Keratinocyte (primary cell): ENCODE measurements around the gene ERBB4. TPM values are rescaled to one million over a fixed set of nuclear protein-coding genes. Genes with fewer than 3 reads are reported as not detected.

Experiments
- DNase-seq: peaks from one replicate; pipeline ENCODE4 v3.0.0-alpha.2; 2011; ENCODE audit warnings: low read depth, missing footprints, low spot score
- FAIRE-seq: peaks from 2 replicates; lab custom pipeline; 2011; peaks lifted over from hg19 to GRCh38; lab: Jason Lieb, UNC
- H2AFZ ChIP-seq: 2 replicates; pipeline ENCODE4 v1.6.0; 2012; ENCODE audit warnings: low read length, control low read depth, inconsistent platforms; ENCODE audit not compliant: control insufficient read depth
- H3K27ac ChIP-seq: 2 replicates; pipeline ENCODE4 v1.5.1; 2011; ENCODE audit warnings: low read length; ENCODE audit not compliant: control insufficient read depth, insufficient read depth
- H3K27me3 ChIP-seq: 3 replicates; pipeline ENCODE4 v1.6.0; 2011; ENCODE audit warnings: low read length; ENCODE audit not compliant: control insufficient read depth, insufficient read depth; ENCODE audit errors: extremely low read depth
- H3K36me3 ChIP-seq, 2 experiments: 2 replicates in 1 of 2; 3 replicates in 1 of 2; pipeline ENCODE4 v1.5.1; 2011; ENCODE audit warnings: low read length in 2 of 2, mild to moderate bottlenecking in 1 of 2; ENCODE audit not compliant: control insufficient read depth in 2 of 2, insufficient read depth in 2 of 2; ENCODE audit errors: extremely low read depth in 1 of 2
- H3K4me1 ChIP-seq: 3 replicates; pipeline ENCODE4 v1.5.1; 2011; ENCODE audit warnings: low read length; ENCODE audit not compliant: control insufficient read depth, insufficient read depth; ENCODE audit errors: extremely low read depth
- H3K4me2 ChIP-seq: 3 replicates; pipeline ENCODE4 v1.6.0; 2011; ENCODE audit warnings: low read depth, low read length; ENCODE audit not compliant: control insufficient read depth, insufficient read depth; ENCODE audit errors: extremely low read depth
- H3K4me3 ChIP-seq, 3 experiments: fragments of 200-600 bp in 1 of 3; sonication (generic) in 1 of 3; 2 replicates in 2 of 3; 3 replicates in 1 of 3; pipeline ENCODE4 v1.5.1; 2011 to 2016; ENCODE audit warnings: low read length in 3 of 3, mild to moderate bottlenecking in 3 of 3, control low read depth in 2 of 3, inconsistent platforms in 1 of 3, low read depth in 1 of 3, mixed read lengths in 1 of 3, mixed run types in 1 of 3, moderate library complexity in 1 of 3; ENCODE audit not compliant: control insufficient read depth in 2 of 3, insufficient read depth in 2 of 3; ENCODE audit errors: extremely low read depth in 1 of 3
- H3K79me2 ChIP-seq: 2 replicates; pipeline ENCODE4 v1.6.0; 2012; ENCODE audit warnings: low read length; ENCODE audit not compliant: control insufficient read depth, insufficient read depth
- H3K9ac ChIP-seq: 3 replicates; pipeline ENCODE4 v1.6.0; 2011; ENCODE audit warnings: low read length; ENCODE audit not compliant: control insufficient read depth, insufficient read depth; ENCODE audit errors: extremely low read depth
- H3K9me1 ChIP-seq: 3 replicates; pipeline ENCODE4 v1.6.0; 2011; ENCODE audit warnings: low read length; ENCODE audit not compliant: control insufficient read depth, insufficient read depth; ENCODE audit errors: extremely low read depth
- H3K9me3 ChIP-seq: 2 replicates; pipeline ENCODE4 v1.5.1; 2012; ENCODE audit warnings: low read depth, low read length; ENCODE audit not compliant: control insufficient read depth
- H4K20me1 ChIP-seq: 3 replicates; pipeline ENCODE4 v1.6.0; 2011; ENCODE audit warnings: low read length; ENCODE audit not compliant: control insufficient read depth, insufficient read depth; ENCODE audit errors: extremely low read depth
- CTCF ChIP-seq, 3 experiments: IDR thresholded peaks in 1 of 3; conservative IDR thresholded peaks in 1 of 3; optimal IDR thresholded peaks in 1 of 3; 2 replicates in 2 of 3; 3 replicates in 1 of 3; pipeline versions ENCODE3 to v1.5.1; 2011; ENCODE audit warnings: low read length in 3 of 3, mild to moderate bottlenecking in 3 of 3, moderate library complexity in 2 of 3, control low read depth in 1 of 3, inconsistent platforms in 1 of 3; ENCODE audit not compliant: insufficient read depth in 2 of 3; ENCODE audit errors: extremely low read depth in 1 of 3
- EZH2 ChIP-seq: IDR thresholded peaks from one replicate; pipeline ENCODE4 v1.6.1; 2012; ENCODE audit warnings: inconsistent platforms, mild to moderate bottlenecking, low read length, moderate library complexity
- dilution Hi-C: fragments of 300-500 bp; cut with MboI; formaldehyde crosslinking; loops from one replicate; pipeline ENCODE4 v1.7.0; 2020; ENCODE audit warnings: low sequenced_read_pairs; ENCODE audit not compliant: extremely low pct_ligation_motif_present
- polyA plus RNA-seq, 5 experiments: library from polyadenylated mRNA; depleted of rRNA in 3 of 5; stranded (reverse) in 3 of 5; stranded (forward) in 1 of 5; unstranded in 1 of 5; fragments of >200 nt; gene quantifications; 1 replicate in 1 of 5; 2 replicates in 3 of 5; 3 replicates in 1 of 5; pipeline versions ENCODE4 v1.2.1 to v1.2.3, GENCODE V29; 2011 to 2012; ENCODE audit warnings: missing spikeins in 2 of 5, low read depth in 1 of 5, low replicate concordance in 1 of 5

ERBB4 gene
- polyA plus RNA-seq, 1 donor (not counting 4 experiments of a cell fraction or from before 2014, with no cell fraction given), result 0.01 TPM

GRCh38 chr2:212109217-212109616 lies 429.4 kb downstream of the ERBB4 start:
- H3K4me1 ChIP-seq, result no peaks in the 10 kb centered on the region
- no peak overlapping the region for H3K4me3 ChIP-seq
- no peaks in the 10 kb centered on the region for H3K36me3 ChIP-seq
- H3K9me1 ChIP-seq, result no peaks in the 10 kb centered on the region
- H3K27ac ChIP-seq, result no peak overlapping the region
- H3K79me2 ChIP-seq, result no peaks in the 10 kb centered on the region
- H3K27me3 ChIP-seq, result no peaks in the 10 kb centered on the region
- dilution Hi-C loops, result no loop called here
- DNase-seq (no peak), FAIRE-seq (no peak)
- no peaks in the 10 kb centered on the region for H3K9me3 ChIP-seq
- no peak overlapping the region for H2AFZ ChIP-seq
- no peaks in the 10 kb centered on the region for H4K20me1 ChIP-seq
- H3K9ac ChIP-seq, result no peak overlapping the region
- TF ChIP-seq EZH2 (no peak), CTCF (optimal IDR thresholded peaks at IDR 0.05 in 1 of 3, IDR thresholded peaks at IDR 0.05 in 1 of 3, conservative IDR thresholded peaks at IDR 0.05 in 1 of 3; ENCODE audit: extremely low read depth in 1 of 3, insufficient read depth in 2 of 3, low read length in 3 of 3) (no peak)
- no peak overlapping the region for H3K4me2 ChIP-seq

- Histone ChIP-seq H4K20me1 (no peaks in the 10 kb centered on the region), H3K4me3 (no peak overlapping the region), H3K4me2 (no peak overlapping the region), H3K79me2 (no peaks in the 10 kb centered on the region), H3K9me1 (no peaks in the 10 kb centered on the region), H3K27ac (no peak overlapping the region), H2AFZ (no peak overlapping the region), H3K9ac (no peak overlapping the region), H3K27me3 (no peaks in the 10 kb centered on the region), H3K36me3 (no peaks in the 10 kb centered on the region), H3K9me3 (no peaks in the 10 kb centered on the region), H3K4me1 (no peaks in the 10 kb centered on the region)
- no peak for DNase-seq
- dilution Hi-C loops, result no loop called here
- TF ChIP-seq EZH2 (no peak), CTCF (optimal IDR thresholded peaks at IDR 0.05 in 1 of 3, IDR thresholded peaks at IDR 0.05 in 1 of 3, conservative IDR thresholded peaks at IDR 0.05 in 1 of 3; ENCODE audit: extremely low read depth in 1 of 3, insufficient read depth in 2 of 3, low read length in 3 of 3) (no peak)
- no peak for FAIRE-seq
Observed at GRCh38 chr2:212107989-212108388, 430.6 kb downstream of the ERBB4 start.
